Measurements from ENCODE around the gene PBX3. TPM values are rescaled to one million over a fixed set of nuclear protein-coding genes. Genes with fewer than 3 reads are reported as not detected.

Gene PBX3
- total and polyA plus RNA-seq, 10 of the 15 experiments (the other 5 are each of a cell fraction or from before 2014, with no cell fraction given) = 6.7 to 146 (median 22.2) TPM

DNA sequence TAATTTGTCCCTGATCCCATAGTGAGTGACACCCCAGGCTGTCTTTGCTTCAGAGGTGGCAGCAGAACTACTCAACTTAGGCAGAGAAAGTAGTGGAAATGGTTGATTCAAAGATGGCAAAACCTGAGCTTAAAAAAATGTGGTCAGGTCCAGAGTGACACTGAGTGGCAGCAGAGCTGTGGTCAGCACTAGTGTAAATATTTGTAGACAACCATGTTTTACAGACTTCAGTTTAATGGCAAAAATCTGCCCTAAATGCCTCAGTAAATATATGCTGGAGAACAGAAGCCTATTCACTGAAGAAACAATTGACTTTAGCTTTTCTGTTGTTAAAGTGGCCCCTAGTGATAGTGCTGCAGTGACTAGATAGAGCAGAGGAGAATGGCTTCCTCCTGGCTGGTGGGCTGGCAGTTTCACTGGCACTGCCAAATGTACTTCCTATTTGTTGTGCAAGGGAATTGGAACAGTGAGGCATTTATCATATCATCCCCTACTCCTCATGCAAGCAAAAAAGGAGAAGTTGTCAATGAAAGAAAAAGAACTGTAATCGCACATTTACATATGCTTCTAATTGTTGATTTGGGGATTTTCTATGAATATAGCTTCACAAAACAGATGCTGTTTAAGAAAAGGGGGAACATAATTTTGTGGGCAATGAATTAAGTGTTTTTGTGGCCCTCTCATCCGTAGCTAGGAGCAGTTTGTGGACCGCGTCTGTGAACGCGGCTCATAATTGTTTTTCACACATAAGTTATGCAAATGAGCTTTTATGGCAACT is 12.0 kb downstream of the PBX3 start (continued):
- TF ChIP-seq, protein P1, sequence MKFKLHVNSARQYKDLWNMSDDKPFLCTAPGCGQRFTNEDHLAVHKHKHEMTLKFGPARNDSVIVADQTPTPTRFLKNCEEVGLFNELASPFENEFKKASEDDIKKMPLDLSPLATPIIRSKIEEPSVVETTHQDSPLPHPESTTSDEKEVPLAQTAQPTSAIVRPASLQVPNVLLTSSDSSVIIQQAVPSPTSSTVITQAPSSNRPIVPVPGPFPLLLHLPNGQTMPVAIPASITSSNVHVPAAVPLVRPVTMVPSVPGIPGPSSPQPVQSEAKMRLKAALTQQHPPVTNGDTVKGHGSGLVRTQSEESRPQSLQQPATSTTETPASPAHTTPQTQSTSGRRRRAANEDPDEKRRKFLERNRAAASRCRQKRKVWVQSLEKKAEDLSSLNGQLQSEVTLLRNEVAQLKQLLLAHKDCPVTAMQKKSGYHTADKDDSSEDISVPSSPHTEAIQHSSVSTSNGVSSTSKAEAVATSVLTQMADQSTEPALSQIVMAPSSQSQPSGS (IDR thresholded peaks at IDR 0.05; ENCODE audit: low read length) = peak; percentile 41; the same call in 1 of the 2 replicates
- no peak for TF ChIP-seq NFXL1 (IDR thresholded peaks at IDR 0.05; ENCODE audit: borderline replicate concordance)
- no peak for TF ChIP-seq EP300 (IDR thresholded peaks at IDR 0.05; ENCODE audit: borderline replicate concordance in 1 of 2, control insufficient read depth in 1 of 2, low read depth in 2 of 2, low read length in 2 of 2)
- TF ChIP-seq ATF7 (IDR thresholded peaks at IDR 0.05; ENCODE audit: low read depth) = 0 out of 2 replicates have a peak, but pooled peaks have one; percentile 18
- TF ChIP-seq POLR2AphosphoS5 (IDR thresholded peaks at IDR 0.05; ENCODE audit: low read length) = no peak
- TF ChIP-seq IKZF2 (IDR thresholded peaks at IDR 0.05) = peak; percentile 26 to 44; a peak in 2 of 4 replicates
- no peak for TF ChIP-seq RFX5 (IDR thresholded peaks at IDR 0.05; ENCODE audit: low read depth, low read length)
- TF ChIP-seq, protein P2, sequence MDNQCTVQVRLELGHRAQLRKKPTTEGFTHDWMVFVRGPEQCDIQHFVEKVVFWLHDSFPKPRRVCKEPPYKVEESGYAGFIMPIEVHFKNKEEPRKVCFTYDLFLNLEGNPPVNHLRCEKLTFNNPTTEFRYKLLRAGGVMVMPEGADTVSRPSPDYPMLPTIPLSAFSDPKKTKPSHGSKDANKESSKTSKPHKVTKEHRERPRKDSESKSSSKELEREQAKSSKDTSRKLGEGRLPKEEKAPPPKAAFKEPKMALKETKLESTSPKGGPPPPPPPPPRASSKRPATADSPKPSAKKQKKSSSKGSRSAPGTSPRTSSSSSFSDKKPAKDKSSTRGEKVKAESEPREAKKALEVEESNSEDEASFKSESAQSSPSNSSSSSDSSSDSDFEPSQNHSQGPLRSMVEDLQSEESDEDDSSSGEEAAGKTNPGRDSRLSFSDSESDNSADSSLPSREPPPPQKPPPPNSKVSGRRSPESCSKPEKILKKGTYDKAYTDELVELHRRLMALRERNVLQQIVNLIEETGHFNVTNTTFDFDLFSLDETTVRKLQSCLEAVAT (IDR thresholded peaks at IDR 0.05) = 0 out of 2 replicates have a peak, but pooled peaks have one; percentile 13
- no peak for TF ChIP-seq NR2C1 (IDR thresholded peaks at IDR 0.05)
- no peak for TF ChIP-seq SMAD1 (IDR thresholded peaks at IDR 0.05; ENCODE audit: low read depth, partially characterized antibody)
- no peak for TF ChIP-seq MEF2B (IDR thresholded peaks at IDR 0.05; ENCODE audit: partially characterized antibody, poor library complexity, severe bottlenecking)
- no peak for TF ChIP-seq RAD51 (IDR thresholded peaks at IDR 0.05)
- TF ChIP-seq GATAD2B (conservative IDR thresholded peaks at IDR 0.05; ENCODE audit: low read depth) = no peak
- TF ChIP-seq NFYA (IDR thresholded peaks at IDR 0.05; ENCODE audit: borderline replicate concordance, low read depth, low read length) = no peak
- TF ChIP-seq, protein P3, sequence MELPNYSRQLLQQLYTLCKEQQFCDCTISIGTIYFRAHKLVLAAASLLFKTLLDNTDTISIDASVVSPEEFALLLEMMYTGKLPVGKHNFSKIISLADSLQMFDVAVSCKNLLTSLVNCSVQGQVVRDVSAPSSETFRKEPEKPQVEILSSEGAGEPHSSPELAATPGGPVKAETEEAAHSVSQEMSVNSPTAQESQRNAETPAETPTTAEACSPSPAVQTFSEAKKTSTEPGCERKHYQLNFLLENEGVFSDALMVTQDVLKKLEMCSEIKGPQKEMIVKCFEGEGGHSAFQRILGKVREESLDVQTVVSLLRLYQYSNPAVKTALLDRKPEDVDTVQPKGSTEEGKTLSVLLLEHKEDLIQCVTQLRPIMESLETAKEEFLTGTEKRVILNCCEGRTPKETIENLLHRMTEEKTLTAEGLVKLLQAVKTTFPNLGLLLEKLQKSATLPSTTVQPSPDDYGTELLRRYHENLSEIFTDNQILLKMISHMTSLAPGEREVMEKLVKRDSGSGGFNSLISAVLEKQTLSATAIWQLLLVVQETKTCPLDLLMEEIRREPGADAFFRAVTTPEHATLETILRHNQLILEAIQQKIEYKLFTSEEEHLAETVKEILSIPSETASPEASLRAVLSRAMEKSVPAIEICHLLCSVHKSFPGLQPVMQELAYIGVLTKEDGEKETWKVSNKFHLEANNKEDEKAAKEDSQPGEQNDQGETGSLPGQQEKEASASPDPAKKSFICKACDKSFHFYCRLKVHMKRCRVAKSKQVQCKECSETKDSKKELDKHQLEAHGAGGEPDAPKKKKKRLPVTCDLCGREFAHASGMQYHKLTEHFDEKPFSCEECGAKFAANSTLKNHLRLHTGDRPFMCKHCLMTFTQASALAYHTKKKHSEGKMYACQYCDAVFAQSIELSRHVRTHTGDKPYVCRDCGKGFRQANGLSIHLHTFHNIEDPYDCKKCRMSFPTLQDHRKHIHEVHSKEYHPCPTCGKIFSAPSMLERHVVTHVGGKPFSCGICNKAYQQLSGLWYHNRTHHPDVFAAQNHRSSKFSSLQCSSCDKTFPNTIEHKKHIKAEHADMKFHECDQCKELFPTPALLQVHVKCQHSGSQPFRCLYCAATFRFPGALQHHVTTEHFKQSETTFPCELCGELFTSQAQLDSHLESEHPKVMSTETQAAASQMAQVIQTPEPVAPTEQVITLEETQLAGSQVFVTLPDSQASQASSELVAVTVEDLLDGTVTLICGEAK (IDR thresholded peaks at IDR 0.05; ENCODE audit: borderline replicate concordance) = no peak
- no peak for TF ChIP-seq CHD2 (IDR thresholded peaks at IDR 0.05; ENCODE audit: borderline replicate concordance, low read depth, low read length)
- TF ChIP-seq TCF7 (IDR thresholded peaks at IDR 0.05; ENCODE audit: borderline replicate concordance) = no peak
- TF ChIP-seq, protein P4, sequence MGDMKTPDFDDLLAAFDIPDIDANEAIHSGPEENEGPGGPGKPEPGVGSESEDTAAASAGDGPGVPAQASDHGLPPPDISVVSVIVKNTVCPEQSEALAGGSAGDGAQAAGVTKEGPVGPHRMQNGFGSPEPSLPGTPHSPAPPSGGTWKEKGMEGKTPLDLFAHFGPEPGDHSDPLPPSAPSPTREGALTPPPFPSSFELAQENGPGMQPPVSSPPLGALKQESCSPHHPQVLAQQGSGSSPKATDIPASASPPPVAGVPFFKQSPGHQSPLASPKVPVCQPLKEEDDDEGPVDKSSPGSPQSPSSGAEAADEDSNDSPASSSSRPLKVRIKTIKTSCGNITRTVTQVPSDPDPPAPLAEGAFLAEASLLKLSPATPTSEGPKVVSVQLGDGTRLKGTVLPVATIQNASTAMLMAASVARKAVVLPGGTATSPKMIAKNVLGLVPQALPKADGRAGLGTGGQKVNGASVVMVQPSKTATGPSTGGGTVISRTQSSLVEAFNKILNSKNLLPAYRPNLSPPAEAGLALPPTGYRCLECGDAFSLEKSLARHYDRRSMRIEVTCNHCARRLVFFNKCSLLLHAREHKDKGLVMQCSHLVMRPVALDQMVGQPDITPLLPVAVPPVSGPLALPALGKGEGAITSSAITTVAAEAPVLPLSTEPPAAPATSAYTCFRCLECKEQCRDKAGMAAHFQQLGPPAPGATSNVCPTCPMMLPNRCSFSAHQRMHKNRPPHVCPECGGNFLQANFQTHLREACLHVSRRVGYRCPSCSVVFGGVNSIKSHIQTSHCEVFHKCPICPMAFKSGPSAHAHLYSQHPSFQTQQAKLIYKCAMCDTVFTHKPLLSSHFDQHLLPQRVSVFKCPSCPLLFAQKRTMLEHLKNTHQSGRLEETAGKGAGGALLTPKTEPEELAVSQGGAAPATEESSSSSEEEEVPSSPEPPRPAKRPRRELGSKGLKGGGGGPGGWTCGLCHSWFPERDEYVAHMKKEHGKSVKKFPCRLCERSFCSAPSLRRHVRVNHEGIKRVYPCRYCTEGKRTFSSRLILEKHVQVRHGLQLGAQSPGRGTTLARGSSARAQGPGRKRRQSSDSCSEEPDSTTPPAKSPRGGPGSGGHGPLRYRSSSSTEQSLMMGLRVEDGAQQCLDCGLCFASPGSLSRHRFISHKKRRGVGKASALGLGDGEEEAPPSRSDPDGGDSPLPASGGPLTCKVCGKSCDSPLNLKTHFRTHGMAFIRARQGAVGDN (IDR thresholded peaks at IDR 0.05) = no peak
